Measurements from ENCODE around the gene ARHGAP35.

Gene ARHGAP35

DNA sequence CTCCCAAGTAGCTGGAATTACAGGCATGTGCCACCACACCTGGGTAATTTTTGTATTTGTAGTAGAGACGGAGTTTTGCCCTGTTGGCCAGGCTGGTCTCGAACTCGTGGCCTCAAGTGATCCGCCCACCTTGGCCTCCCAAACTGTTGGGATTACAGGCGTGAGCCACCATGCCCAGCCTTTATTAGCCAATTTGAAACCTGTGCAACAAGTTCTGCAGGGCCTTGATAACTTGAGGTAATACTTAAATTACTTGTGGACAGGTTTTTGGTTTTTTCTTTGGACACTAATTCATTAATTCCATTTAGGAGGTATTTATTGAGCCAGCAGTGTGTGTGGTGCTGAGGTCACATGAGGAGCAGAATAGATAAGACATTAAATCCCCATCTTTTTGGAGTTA lies 39.5 kb downstream of the ARHGAP35 start:
- H3K27me3 Mint-ChIP-seq: no peaks in the 10 kb centered on the region
- H3K27ac Mint-ChIP-seq: no peak overlapping the region
- H3K36me3 Mint-ChIP-seq: no peaks in the 10 kb centered on the region
- H3K9me3 Mint-ChIP-seq (ENCODE audit: low read depth): no peaks in the 10 kb centered on the region
- no peak overlapping the region for H3K4me3 Mint-ChIP-seq
- peaks cover 31% of the 10 kb centered on the region for H3K4me1 Mint-ChIP-seq (ENCODE audit: low read depth)

DNA sequence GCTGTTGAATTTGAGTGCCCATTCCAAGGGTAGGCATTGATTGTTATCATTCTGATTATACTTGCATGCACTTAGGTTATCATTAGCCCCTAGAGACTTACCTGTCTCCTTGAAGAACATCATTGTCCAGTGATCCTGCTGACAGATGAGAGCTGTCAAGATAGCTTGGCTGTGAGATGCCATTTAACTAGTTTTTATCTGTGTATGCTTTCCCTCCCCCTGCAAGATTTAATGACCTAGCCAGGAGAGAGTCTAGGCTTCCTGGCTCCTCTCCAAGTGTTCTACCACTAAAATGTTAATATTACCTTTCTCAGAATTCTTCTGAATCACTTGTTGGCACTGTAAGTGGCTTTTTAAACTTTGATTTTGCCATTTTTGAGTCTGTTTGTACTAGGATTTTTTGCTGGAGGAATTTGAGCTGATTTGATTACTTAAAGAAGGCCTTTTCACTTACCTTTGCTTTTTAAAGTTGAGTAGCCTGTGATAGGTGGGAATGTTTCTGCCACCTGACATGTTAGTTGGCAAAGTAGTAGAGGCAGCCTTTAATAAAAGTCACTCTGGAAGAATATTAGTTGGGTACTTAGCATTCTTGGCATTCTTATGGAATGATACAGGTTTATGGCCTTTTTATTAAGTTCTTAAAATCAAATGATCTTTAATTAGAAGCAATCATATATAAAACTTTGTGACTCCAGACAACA lies 41.1 kb downstream of the ARHGAP35 start:
- H3K36me3 Mint-ChIP-seq: no peaks in the 10 kb centered on the region
- no peak overlapping the region for H3K4me3 Mint-ChIP-seq
- H3K4me1 Mint-ChIP-seq (ENCODE audit: low read depth): peaks cover 31% of the 10 kb centered on the region
- no peaks in the 10 kb centered on the region for H3K9me3 Mint-ChIP-seq (ENCODE audit: low read depth)
- no peaks in the 10 kb centered on the region for H3K27me3 Mint-ChIP-seq
- H3K27ac Mint-ChIP-seq: no peak overlapping the region

DNA sequence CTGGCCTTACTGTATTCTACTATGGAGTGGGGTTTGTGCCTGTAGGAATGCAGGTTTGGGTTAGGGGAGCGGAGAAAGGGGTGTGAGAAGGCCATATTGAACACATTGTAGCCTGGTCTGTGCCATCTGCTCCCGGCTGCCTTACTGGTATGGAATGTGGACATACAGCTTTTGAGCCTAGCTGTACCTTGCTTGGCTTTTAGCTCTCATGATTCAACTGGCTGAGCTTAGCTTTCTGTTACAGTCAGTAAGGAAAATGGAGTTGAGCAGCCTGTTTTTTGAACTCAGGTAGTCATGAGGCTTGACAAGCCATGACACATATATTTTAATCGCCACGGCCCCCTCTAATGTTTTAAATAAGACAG lies 41.6 kb downstream of the ARHGAP35 start:
- no peaks in the 10 kb centered on the region for H3K9me3 Mint-ChIP-seq (ENCODE audit: low read depth)
- H3K4me1 Mint-ChIP-seq (ENCODE audit: low read depth): peaks cover 31% of the 10 kb centered on the region
- no peaks in the 10 kb centered on the region for H3K36me3 Mint-ChIP-seq
- H3K27me3 Mint-ChIP-seq: no peaks in the 10 kb centered on the region
- no peak overlapping the region for H3K4me3 Mint-ChIP-seq
- no peak overlapping the region for H3K27ac Mint-ChIP-seq

DNA sequence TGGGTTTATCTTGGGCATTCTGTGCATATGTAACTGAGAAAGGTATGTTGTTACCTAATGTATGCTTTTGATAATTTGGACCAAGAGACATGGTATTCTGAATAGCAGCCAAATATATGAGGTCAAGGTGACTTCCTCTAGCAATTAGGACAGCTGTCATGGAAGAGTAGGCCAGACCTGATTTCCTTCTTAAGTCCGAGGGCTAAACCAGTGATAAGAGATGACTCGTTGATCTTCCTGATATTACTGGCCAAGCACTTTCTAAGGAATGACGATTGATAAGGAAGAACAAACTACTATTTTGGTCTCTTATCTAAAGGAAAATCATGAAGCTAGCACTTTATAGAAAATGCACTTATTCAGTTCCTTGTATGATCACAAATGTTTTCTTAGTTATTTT lies 42.7 kb downstream of the ARHGAP35 start:
- no peaks in the 10 kb centered on the region for H3K27me3 Mint-ChIP-seq
- H3K36me3 Mint-ChIP-seq: no peaks in the 10 kb centered on the region
- H3K4me1 Mint-ChIP-seq (ENCODE audit: low read depth): peaks cover 31% of the 10 kb centered on the region
- H3K4me3 Mint-ChIP-seq: no peak overlapping the region
- H3K9me3 Mint-ChIP-seq (ENCODE audit: low read depth): no peaks in the 10 kb centered on the region
- H3K27ac Mint-ChIP-seq: no peak overlapping the region

DNA sequence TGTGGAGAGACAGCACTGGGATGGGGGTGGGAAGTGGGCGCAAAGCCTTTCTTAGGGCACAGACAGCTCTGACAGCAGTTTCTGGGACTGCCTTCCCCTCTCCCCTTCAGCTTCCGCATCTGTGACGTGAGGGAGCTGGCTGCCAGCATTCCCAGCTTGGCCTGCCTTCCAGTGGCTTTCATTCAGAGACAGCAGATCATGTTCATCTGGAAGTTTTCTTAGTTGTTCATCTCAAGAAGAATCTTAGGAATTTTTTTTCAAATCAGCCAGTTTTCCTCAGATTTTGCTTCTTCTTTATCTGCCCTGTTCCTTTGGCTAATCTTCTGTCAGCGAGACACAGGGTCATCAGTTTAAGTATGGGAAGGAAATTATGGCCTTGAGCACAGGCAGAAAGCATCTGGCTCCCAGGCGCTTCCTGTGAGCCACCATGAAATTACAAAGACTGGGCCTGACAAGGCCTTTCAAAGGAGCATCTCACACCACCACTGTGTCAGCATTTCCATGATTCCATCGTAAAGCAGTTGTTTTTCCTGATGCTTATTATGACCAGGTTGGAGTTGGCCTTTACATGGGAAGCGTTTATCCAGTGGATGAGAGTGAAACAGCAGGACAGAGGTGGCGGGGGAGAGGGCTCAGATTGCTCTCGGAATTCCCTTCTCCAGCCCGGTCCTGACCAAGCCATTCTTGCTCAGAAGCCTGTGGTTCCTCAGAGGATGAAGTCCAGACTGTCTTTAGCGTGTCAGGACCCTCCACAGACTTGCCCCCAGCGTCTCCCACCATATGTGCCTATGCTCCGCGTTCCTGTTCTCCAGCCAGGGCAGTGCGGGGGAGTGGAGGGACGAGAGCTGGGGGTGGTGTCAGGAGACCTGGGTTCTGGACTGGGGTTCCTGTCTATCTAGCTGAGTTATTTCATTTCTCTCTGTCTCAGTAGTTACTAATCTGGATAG lies 43.6 kb downstream of the ARHGAP35 start:
- H3K27me3 Mint-ChIP-seq: no peaks in the 10 kb centered on the region
- no peaks in the 10 kb centered on the region for H3K9me3 Mint-ChIP-seq (ENCODE audit: low read depth)
- H3K27ac Mint-ChIP-seq: no peak overlapping the region
- H3K4me1 Mint-ChIP-seq (ENCODE audit: low read depth): peaks cover 38% of the 10 kb centered on the region
- no peak overlapping the region for H3K4me3 Mint-ChIP-seq
- H3K36me3 Mint-ChIP-seq: no peaks in the 10 kb centered on the region

DNA sequence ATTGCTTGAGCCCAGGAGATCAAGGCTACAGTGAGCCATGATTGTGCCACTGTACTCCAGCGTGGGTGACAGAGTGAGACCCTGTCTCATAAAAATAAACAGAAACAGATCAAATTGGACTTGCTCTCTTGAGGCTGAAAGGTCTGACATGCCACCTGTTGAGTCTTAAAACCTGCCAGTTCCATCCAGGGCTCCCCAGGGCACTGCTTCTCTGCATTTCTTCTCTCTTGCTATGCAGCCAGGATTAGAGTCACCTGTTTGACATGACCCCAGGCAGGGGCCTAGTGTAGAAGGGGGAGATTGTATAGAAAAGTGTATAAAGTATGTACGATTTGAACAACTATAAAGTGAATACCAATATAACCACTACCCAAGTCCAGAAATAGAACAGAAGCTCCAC lies 45.4 kb downstream of the ARHGAP35 start:
- Mint-ChIP-seq H3K36me3 (peaks cover 2% of the 10 kb centered on the region), H3K27me3 (no peaks in the 10 kb centered on the region), H3K9me3 (ENCODE audit: low read depth) (no peaks in the 10 kb centered on the region), H3K27ac (no peak overlapping the region), H3K4me3 (no peak overlapping the region), H3K4me1 (ENCODE audit: low read depth) (peaks cover 38% of the 10 kb centered on the region)

DNA sequence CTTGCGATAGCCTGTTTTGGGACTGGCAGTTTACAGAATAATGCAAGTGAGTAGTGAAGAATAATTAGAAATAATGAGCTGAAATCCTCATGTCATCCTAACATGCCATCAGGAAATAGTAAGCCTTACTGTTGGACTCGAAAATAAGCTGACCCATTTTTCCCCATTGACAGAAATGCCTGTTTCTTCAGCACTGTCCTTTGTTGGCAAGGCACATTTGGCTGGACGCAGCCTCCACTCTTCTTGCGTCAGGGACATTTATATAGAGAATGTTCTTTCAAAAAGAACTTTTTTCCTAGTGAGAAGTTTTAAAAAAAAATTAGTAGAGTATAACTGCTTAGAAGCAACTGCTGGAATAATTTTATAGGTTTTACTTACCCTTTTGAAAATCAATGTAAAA lies 47.1 kb downstream of the ARHGAP35 start:
- H3K4me3 Mint-ChIP-seq: no peak overlapping the region
- peaks cover 32% of the 10 kb centered on the region for H3K4me1 Mint-ChIP-seq (ENCODE audit: low read depth)
- peaks cover 2% of the 10 kb centered on the region for H3K36me3 Mint-ChIP-seq
- H3K27ac Mint-ChIP-seq: no peak overlapping the region
- no peaks in the 10 kb centered on the region for H3K27me3 Mint-ChIP-seq
- no peaks in the 10 kb centered on the region for H3K9me3 Mint-ChIP-seq (ENCODE audit: low read depth)

DNA sequence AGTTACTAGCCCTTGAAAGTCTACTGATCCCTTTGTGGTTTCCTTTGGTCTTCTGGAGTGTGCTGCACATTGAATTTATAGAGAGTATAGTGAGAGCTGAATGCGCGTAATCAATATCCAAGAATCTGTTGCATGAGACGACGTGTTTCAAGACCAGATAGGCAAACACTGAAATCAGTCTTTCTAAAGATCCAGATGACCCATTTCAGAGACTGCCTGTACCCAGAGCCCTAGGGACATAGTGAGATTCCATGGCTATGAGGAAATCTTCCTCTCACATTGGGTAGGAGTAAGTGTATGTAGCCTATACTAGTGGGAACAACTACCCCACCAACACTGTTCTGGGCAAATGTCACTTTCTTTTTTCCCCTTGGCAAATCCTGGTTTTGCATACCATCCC lies 48.6 kb downstream of the ARHGAP35 start:
- Mint-ChIP-seq H3K4me1 (ENCODE audit: low read depth) (peaks cover 31% of the 10 kb centered on the region), H3K36me3 (peaks cover 2% of the 10 kb centered on the region), H3K27ac (no peak overlapping the region), H3K4me3 (no peak overlapping the region), H3K9me3 (ENCODE audit: low read depth) (no peaks in the 10 kb centered on the region), H3K27me3 (no peaks in the 10 kb centered on the region)
